Lung (tissue), 12 donors: ENCODE data around the gene LBP. TPM values are rescaled to one million over a fixed set of nuclear protein-coding genes. Genes with fewer than 3 reads are reported as not detected.
"Not testable (repeated sequence)": the region's sequence is repeated elsewhere in the genome, so short reads cannot be mapped to it uniquely, and the experiment has no call there.

Experiments used
- ATAC-seq: fragments of 200-7000 bp; cut with Tn5 transposase; one replicate; pipeline ENCODE4 v1.9.1; 2020; ENCODE audit warnings: moderate number of reproducible peaks; ENCODE audit not compliant: insufficient read depth, low FRiP score
- DNase-seq, 3 donors: peaks; one replicate each; pipeline ENCODE4 v3.0.0-alpha.2; 2013 to 2017
- H3K27ac ChIP-seq, 2 donors: one replicate each; pipeline ENCODE4 v1.5.1; 2013; ENCODE audit warnings: mild to moderate bottlenecking in 2 of 2, moderate library complexity in 2 of 2, control low read depth in 1 of 2, inconsistent platforms in 1 of 2, low read depth in 1 of 2, low read length in 1 of 2
- H3K27me3 ChIP-seq, 3 donors: one replicate each; pipeline ENCODE4 v1.5.1; 2013; ENCODE audit warnings: low read length in 2 of 3; ENCODE audit not compliant: control insufficient read depth in 3 of 3, insufficient read depth in 3 of 3
- H3K36me3 ChIP-seq, 4 donors: one replicate each; pipeline ENCODE4 v1.5.1; 2013; ENCODE audit warnings: low read length in 4 of 4, mild to moderate bottlenecking in 1 of 4, moderate library complexity in 1 of 4; ENCODE audit not compliant: control insufficient read depth in 4 of 4, insufficient read depth in 4 of 4
- H3K4me1 ChIP-seq, 5 donors: one replicate each; pipeline ENCODE4 v1.5.1; 2013; ENCODE audit warnings: low read length in 5 of 5, mild to moderate bottlenecking in 2 of 5, moderate library complexity in 1 of 5; ENCODE audit not compliant: control insufficient read depth in 5 of 5, insufficient read depth in 5 of 5
- H3K4me3 ChIP-seq: one replicate; pipeline ENCODE4 v1.5.1; 2013; ENCODE audit warnings: mild to moderate bottlenecking, control low read depth, moderate library complexity
- H3K9ac ChIP-seq, 2 donors: one replicate each; pipeline ENCODE4 v1.5.1; 2013; ENCODE audit warnings: low read length in 2 of 2, control low read depth in 1 of 2; ENCODE audit not compliant: insufficient read depth in 1 of 2
- H3K9me3 ChIP-seq, 4 donors: one replicate each; pipeline ENCODE4 v1.5.1; 2013; ENCODE audit warnings: low read length in 3 of 4, mild to moderate bottlenecking in 1 of 4, moderate library complexity in 1 of 4; ENCODE audit not compliant: control insufficient read depth in 4 of 4, insufficient read depth in 3 of 4
- WGBS, 2 donors: extraction: QIAGEN DNeasy Blood & Tissue Kit; methylation state at CpG; one replicate each; pipeline ENCODE4 v1.1.7; 2013; 5-methylcytosine and 5-hydroxymethylcytosine counted together
- polyA plus RNA-seq, 2 donors: library from polyadenylated mRNA; stranded (reverse); fragments of 200-250 nt; gene quantifications; one replicate each; pipeline ENCODE4 v1.2.1, GENCODE V29; 2013
- total RNA-seq, 2 donors: library from RNA; depleted of rRNA in 1 of 2; stranded (reverse); fragments of >200 nt in 1 of 2; gene quantifications; one replicate each; pipeline ENCODE4 v1.2.1, GENCODE V29; 2014 to 2021
- TF ChIP-seq, protein P1 (sequence below): IDR thresholded peaks from 2 replicates; pipeline ENCODE4 v1.5.1; 2012; ENCODE audit warnings: mild to moderate bottlenecking; ENCODE audit errors: control extremely low read depth, extremely low read depth
- donor health status: control.
- donor health status: control.
- donor health status: Bipolar disorder and iron deficiency.
- donor health status: healthy.
- donor health status: DM: yes; HTN: yes; CAD: no.

LBP gene
- total and polyA plus RNA-seq, 4 donors: 0.30 to 4.8 (median 0.98) TPM; not detected in 1

- DNase-seq (no peak), ATAC-seq (no peak)
- Histone ChIP-seq H3K36me3 (no peaks in the 10 kb centered on the region), H3K27me3 (no peaks in the 10 kb centered on the region), H3K4me1 (no peaks in the 10 kb centered on the region), H3K4me3 (no peak overlapping the region), H3K9ac (no peak overlapping the region), H3K9me3 (peaks cover 0 to 2% (median 0%) of the 10 kb centered on the region in 4 donors), H3K27ac (no peak overlapping the region)
- 92 to 95% methylated on average over 5 of the region's 5 CpGs for WGBS, 2 donors
- TF ChIP-seq, protein P1, sequence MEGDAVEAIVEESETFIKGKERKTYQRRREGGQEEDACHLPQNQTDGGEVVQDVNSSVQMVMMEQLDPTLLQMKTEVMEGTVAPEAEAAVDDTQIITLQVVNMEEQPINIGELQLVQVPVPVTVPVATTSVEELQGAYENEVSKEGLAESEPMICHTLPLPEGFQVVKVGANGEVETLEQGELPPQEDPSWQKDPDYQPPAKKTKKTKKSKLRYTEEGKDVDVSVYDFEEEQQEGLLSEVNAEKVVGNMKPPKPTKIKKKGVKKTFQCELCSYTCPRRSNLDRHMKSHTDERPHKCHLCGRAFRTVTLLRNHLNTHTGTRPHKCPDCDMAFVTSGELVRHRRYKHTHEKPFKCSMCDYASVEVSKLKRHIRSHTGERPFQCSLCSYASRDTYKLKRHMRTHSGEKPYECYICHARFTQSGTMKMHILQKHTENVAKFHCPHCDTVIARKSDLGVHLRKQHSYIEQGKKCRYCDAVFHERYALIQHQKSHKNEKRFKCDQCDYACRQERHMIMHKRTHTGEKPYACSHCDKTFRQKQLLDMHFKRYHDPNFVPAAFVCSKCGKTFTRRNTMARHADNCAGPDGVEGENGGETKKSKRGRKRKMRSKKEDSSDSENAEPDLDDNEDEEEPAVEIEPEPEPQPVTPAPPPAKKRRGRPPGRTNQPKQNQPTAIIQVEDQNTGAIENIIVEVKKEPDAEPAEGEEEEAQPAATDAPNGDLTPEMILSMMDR: no peak
Observed at GRCh38 chr20:38406476-38406875, 60.2 kb downstream of the LBP start.

DNA sequence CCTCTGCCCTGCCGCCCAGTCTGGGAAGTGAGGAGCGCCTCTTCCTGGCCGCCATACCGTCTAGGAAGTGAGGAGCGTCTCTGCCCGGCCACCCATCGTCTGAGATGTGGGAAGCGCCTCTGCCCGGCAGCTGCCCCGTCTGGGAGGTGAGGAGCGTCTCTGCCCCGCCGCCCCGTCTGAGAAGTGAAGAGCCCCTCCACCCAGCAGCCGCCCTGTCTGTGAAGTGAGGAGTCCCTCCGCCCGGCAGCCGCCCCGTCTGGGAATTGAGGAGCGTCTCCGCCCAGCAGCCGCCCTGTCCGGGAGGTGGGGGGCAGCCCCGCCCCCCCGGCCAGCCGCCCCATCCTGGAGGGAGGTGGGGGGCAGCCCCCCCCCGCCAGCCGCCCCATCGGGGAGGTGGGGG, 61.0 kb downstream of the LBP start:
- no peaks in the 10 kb centered on the region for H3K27me3 ChIP-seq
- 96% methylated on average over 25 to 29 of the region's 29 CpGs for WGBS, 2 donors
- TF ChIP-seq, protein P1: no peak
- H3K36me3 ChIP-seq: peaks cover 0 to 2% (median 0%) of the 10 kb centered on the region in 4 donors
- no peak overlapping the region for H3K4me3 ChIP-seq
- peaks cover 0 to 2% (median 0%) of the 10 kb centered on the region in 4 donors for H3K9me3 ChIP-seq
- DNase-seq (no peak), ATAC-seq (no peak)
- H3K4me1 ChIP-seq: no peaks in the 10 kb centered on the region
- no peak overlapping the region for H3K9ac ChIP-seq
- no peak overlapping the region for H3K27ac ChIP-seq

DNA sequence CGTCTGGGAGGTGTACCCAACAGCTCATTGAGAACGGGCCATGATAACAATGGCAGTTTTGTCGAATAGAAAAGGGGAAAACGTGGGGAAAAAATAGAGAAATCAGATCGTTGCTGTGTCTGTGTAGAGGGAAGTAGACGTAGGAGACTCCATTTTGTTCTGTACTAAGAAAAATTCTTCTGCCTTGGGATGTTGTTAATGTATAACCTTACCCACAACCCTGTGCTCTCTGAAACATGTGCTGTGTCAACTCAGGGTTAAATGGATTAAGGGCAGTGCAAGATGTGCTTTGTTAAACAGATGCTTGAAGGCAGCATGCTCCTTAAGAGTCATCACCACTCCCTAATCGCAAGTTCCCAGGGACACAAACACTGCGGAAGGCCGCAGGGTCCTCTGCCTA, 61.5 kb downstream of the LBP start:
- WGBS, 2 donors: 82 to 84% methylated on average over 6 to 8 of the region's 9 CpGs
- H3K4me3 ChIP-seq, H3K27ac ChIP-seq, ATAC-seq, H3K27me3 ChIP-seq, H3K36me3 ChIP-seq, H3K9me3 ChIP-seq, H3K9ac ChIP-seq, DNase-seq, H3K4me1 ChIP-seq: not testable (repeated sequence)

- WGBS, 2 donors: 91 to 97% methylated on average over 9 of the region's 9 CpGs
- TF ChIP-seq, protein P1: no peak
- H3K27me3 ChIP-seq: no peaks in the 10 kb centered on the region
- H3K27ac ChIP-seq: no peak overlapping the region
- peaks cover 0 to 20% (median 3%) of the 10 kb centered on the region in 4 donors for H3K36me3 ChIP-seq
- ATAC-seq (no peak), DNase-seq (no peak)
- no peaks in the 10 kb centered on the region for H3K4me1 ChIP-seq
- no peaks in the 10 kb centered on the region for H3K9me3 ChIP-seq
- no peak overlapping the region for H3K9ac ChIP-seq
- H3K4me3 ChIP-seq: no peak overlapping the region
Observed at GRCh38 chr20:38412877-38413577, 66.7 kb downstream of the LBP start.
